ENCODE results near the gene DECR2.
"Not testable (repeated sequence)": the region's sequence is repeated elsewhere in the genome, so short reads cannot be mapped to it uniquely, and the experiment has no call there.

Gene DECR2

GRCh38 chr16:410516-411178, 9.0 kb downstream of the DECR2 start:
- Mint-ChIP-seq H3K4me1 (peaks cover 16% of the 10 kb centered on the region), H3K27me3 (ENCODE audit: low read depth, poor library complexity) (no peaks in the 10 kb centered on the region), H3K36me3 (ENCODE audit: low read depth) (peaks cover 10% of the 10 kb centered on the region), H3K9me3 (no peaks in the 10 kb centered on the region), H3K27ac (no peak overlapping the region), H3K4me3 (no peak overlapping the region)
- no peak for DNase-seq
- no peak for TF ChIP-seq CTCF (IDR thresholded peaks at IDR 0.05)

- no peak for DNase-seq
- Mint-ChIP-seq H3K36me3 (ENCODE audit: low read depth) (peaks cover 10% of the 10 kb centered on the region), H3K27me3 (ENCODE audit: low read depth, poor library complexity) (no peaks in the 10 kb centered on the region), H3K9me3 (no peaks in the 10 kb centered on the region), H3K4me1 (peaks cover 16% of the 10 kb centered on the region), H3K27ac (no peak overlapping the region), H3K4me3 (no peak overlapping the region)
- no peak for TF ChIP-seq CTCF (IDR thresholded peaks at IDR 0.05)
Measured at GRCh38 chr16:411576-412265, 10.0 kb downstream of the DECR2 start.

- no peak for DNase-seq
- H3K9me3 Mint-ChIP-seq = no peaks in the 10 kb centered on the region
- peaks cover 12% of the 10 kb centered on the region for H3K4me1 Mint-ChIP-seq
- H3K27ac Mint-ChIP-seq = no peak overlapping the region
- H3K27me3 Mint-ChIP-seq (ENCODE audit: low read depth, poor library complexity) = peaks cover 4% of the 10 kb centered on the region
- peaks cover 3% of the 10 kb centered on the region for H3K36me3 Mint-ChIP-seq (ENCODE audit: low read depth)
- TF ChIP-seq CTCF (IDR thresholded peaks at IDR 0.05) = no peak
- H3K4me3 Mint-ChIP-seq = no peak overlapping the region
Measured at GRCh38 chr16:414395-415169, 12.9 kb downstream of the DECR2 start.

- DNase-seq; H3K36me3 Mint-ChIP-seq (ENCODE audit: low read depth); H3K27me3 Mint-ChIP-seq (ENCODE audit: low read depth, poor library complexity); H3K9me3 Mint-ChIP-seq; H3K4me1 Mint-ChIP-seq; H3K4me3 Mint-ChIP-seq; H3K27ac Mint-ChIP-seq: not testable (repeated sequence)
Measured at GRCh38 chr16:415170-415498, 13.4 kb downstream of the DECR2 start.

GRCh38 chr16:422179-422578, 20.5 kb downstream of the DECR2 start:
- not testable (repeated sequence) for H3K36me3 Mint-ChIP-seq (ENCODE audit: low read depth); H3K4me3 Mint-ChIP-seq; H3K27ac Mint-ChIP-seq; H3K9me3 Mint-ChIP-seq; DNase-seq
- Mint-ChIP-seq H3K4me1 (peaks cover 19% of the 10 kb centered on the region), H3K27me3 (ENCODE audit: low read depth, poor library complexity) (peaks cover 47% of the 10 kb centered on the region)

- Mint-ChIP-seq H3K27ac (no peak overlapping the region), H3K36me3 (ENCODE audit: low read depth) (peaks cover 11% of the 10 kb centered on the region), H3K27me3 (ENCODE audit: low read depth, poor library complexity) (peaks cover 43% of the 10 kb centered on the region), H3K4me1 (peaks cover 39% of the 10 kb centered on the region), H3K4me3 (peak overlapping the region; percentile 71), H3K9me3 (no peaks in the 10 kb centered on the region)
- no peak for DNase-seq
- TF ChIP-seq CTCF (IDR thresholded peaks at IDR 0.05) = no peak
Measured at GRCh38 chr16:424033-424622, 22.4 kb downstream of the DECR2 start.
